Right atrium auricular region (tissue), 2 donors: ENCODE data around the gene FPGT. TPM values are rescaled to one million over a fixed set of nuclear protein-coding genes. Genes with fewer than 3 reads are reported as not detected.

Source experiments
- DNase-seq: peaks from one replicate; pipeline ENCODE4 v3.0.0-alpha.2; 2019; ENCODE audit warnings: low spot score
- H3K27ac ChIP-seq, 2 donors: fragments of 200-600 bp; sonication (generic); 1 replicate in 1 of 2; 2 replicates in 1 of 2; pipeline ENCODE4 v1.5.1; 2016 to 2019
- H3K27me3 ChIP-seq, 2 donors: fragments of 200-600 bp; sonication (generic); one replicate each; pipeline versions ENCODE4 v1.5.1 to v1.6.0; 2017 to 2019
- H3K36me3 ChIP-seq: fragments of 200-600 bp; sonication (generic); one replicate; pipeline ENCODE4 v1.5.1; 2016
- H3K4me1 ChIP-seq, 2 donors: fragments of 200-600 bp; sonication (generic); one replicate each; pipeline versions ENCODE4 v1.5.1 to v1.6.0; 2017 to 2019
- H3K4me3 ChIP-seq, 2 donors: fragments of 200-600 bp; sonication (generic); 1 replicate in 1 of 2; 2 replicates in 1 of 2; pipeline ENCODE4 v1.5.1; 2017 to 2019; ENCODE audit warnings: mild to moderate bottlenecking in 1 of 2, moderate library complexity in 1 of 2
- H3K9me3 ChIP-seq, 2 donors: fragments of 200-600 bp; sonication (generic); one replicate each; pipeline ENCODE4 v1.5.1; 2019
- CTCF ChIP-seq, 2 donors: fragments of 200-600 bp; sonication (generic); IDR thresholded peaks; one replicate each; pipeline ENCODE4 v1.5.1; 2019; ENCODE audit warnings: antibody characterized with exemption in 2 of 2
- total RNA-seq, 2 donors: library from RNA; depleted of rRNA; stranded (reverse); fragments of >200 nt; gene quantifications; one replicate each; pipeline ENCODE4 v1.1.0, GENCODE V29; 2016

The FPGT gene
- total RNA-seq, 2 donors from 2014 or later, result 4.1 to 7.5 TPM

GRCh38 chr1:74222701-74223100 is 24.7 kb downstream of the FPGT start:
- TF ChIP-seq CTCF (IDR thresholded peaks at IDR 0.05), result no peak
- no peaks in the 10 kb centered on the region for H3K4me1 ChIP-seq
- H3K27me3 ChIP-seq, result no peaks in the 10 kb centered on the region
- H3K27ac ChIP-seq, result no peak overlapping the region
- H3K4me3 ChIP-seq, result no peak overlapping the region
- H3K9me3 ChIP-seq, result peaks cover 0 to 10% of the 10 kb centered on the region in 2 donors
- DNase-seq, result no peak
- no peaks in the 10 kb centered on the region for H3K36me3 ChIP-seq

GRCh38 chr1:74223453-74223852 is 25.4 kb downstream of the FPGT start:
- H3K27ac ChIP-seq, result no peak overlapping the region
- H3K36me3 ChIP-seq, result no peaks in the 10 kb centered on the region
- H3K4me1 ChIP-seq, result no peaks in the 10 kb centered on the region
- no peak overlapping the region for H3K4me3 ChIP-seq
- H3K27me3 ChIP-seq, result no peaks in the 10 kb centered on the region
- H3K9me3 ChIP-seq, result peaks cover 0 to 10% of the 10 kb centered on the region in 2 donors
- TF ChIP-seq CTCF (IDR thresholded peaks at IDR 0.05), result no peak
- no peak for DNase-seq

GRCh38 chr1:74235153-74235552 is 37.1 kb downstream of the FPGT start, which contains the start of gene TNNI3K:
Gene TNNI3K, plus strand, starts transcription at chr1:74235387. Its CDS starts 65 bp downstream, at chr1:74235452.
- Histone ChIP-seq H3K36me3 (no peaks in the 10 kb centered on the region), H3K9me3 (no peaks in the 10 kb centered on the region), H3K4me3 (peak within 1 kb of the TSS in 1 of 2 donors; percentile 12), H3K4me1 (no peaks in the 10 kb centered on the region), H3K27me3 (no peaks in the 10 kb centered on the region), H3K27ac (no peak within 1 kb of the TSS)
- TF ChIP-seq CTCF (IDR thresholded peaks at IDR 0.05), result no peak
- DNase-seq, result no peak

GRCh38 chr1:74236440-74236839 is 38.4 kb downstream of the FPGT start:
- no peaks in the 10 kb centered on the region for H3K36me3 ChIP-seq
- no peaks in the 10 kb centered on the region for H3K27me3 ChIP-seq
- no peaks in the 10 kb centered on the region for H3K4me1 ChIP-seq
- H3K27ac ChIP-seq, result no peak overlapping the region
- H3K9me3 ChIP-seq, result no peaks in the 10 kb centered on the region
- no peak for DNase-seq
- peak overlapping the region in 1 of 2 donors; percentile 12 for H3K4me3 ChIP-seq
- no peak for TF ChIP-seq CTCF (IDR thresholded peaks at IDR 0.05)

GRCh38 chr1:74237035-74237434 is 39.0 kb downstream of the FPGT start:
- TF ChIP-seq CTCF (IDR thresholded peaks at IDR 0.05), result no peak
- Histone ChIP-seq H3K9me3 (no peaks in the 10 kb centered on the region), H3K4me3 (no peak overlapping the region), H3K27ac (no peak overlapping the region), H3K4me1 (no peaks in the 10 kb centered on the region), H3K36me3 (no peaks in the 10 kb centered on the region), H3K27me3 (no peaks in the 10 kb centered on the region)
- no peak for DNase-seq

GRCh38 chr1:74237787-74238186 is 39.7 kb downstream of the FPGT start:
- Histone ChIP-seq H3K9me3 (no peaks in the 10 kb centered on the region), H3K4me1 (no peaks in the 10 kb centered on the region), H3K27me3 (no peaks in the 10 kb centered on the region), H3K4me3 (no peak overlapping the region), H3K27ac (no peak overlapping the region), H3K36me3 (no peaks in the 10 kb centered on the region)
- DNase-seq, result no peak
- TF ChIP-seq CTCF (IDR thresholded peaks at IDR 0.05), result no peak
